ENCODE measurements around the gene KSR2.

The KSR2 gene

DNA sequence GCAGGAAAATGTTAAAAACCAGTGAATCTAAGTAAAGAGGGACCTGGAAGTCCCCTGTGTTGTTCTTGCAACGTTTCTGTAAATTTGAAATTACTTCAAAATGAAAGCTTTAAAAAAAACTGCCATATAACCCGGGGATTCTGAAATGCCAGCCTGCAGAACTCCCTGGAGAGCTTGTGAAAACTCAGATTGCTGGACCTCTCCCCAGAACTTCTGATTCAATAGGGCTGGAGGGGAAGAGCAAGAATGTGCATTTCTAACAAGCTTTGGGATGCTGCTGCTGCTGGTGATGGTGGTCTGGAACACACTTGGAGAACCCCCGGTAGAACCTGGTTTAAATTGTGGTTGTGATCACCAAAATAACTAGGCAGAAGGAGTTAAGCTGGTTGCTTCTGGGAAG, 307.3 kb downstream of the KSR2 start:
- Histone ChIP-seq H2BK5ac (ENCODE audit: low read depth, low read length, poor library complexity, severe bottlenecking) (no peak overlapping the region), H2BK120ac (ENCODE audit: low read depth, low read length) (no peak overlapping the region), H3K4me2 (ENCODE audit: low read length, poor library complexity, severe bottlenecking) (no peak overlapping the region), H3K79me1 (replicated peaks; ENCODE audit: low read length, poor library complexity, severe bottlenecking) (no peaks in the 10 kb centered on the region), H3K14ac (ENCODE audit: low read length in 2 of 2) (no peak overlapping the region), H3K27me3 (ENCODE audit: control insufficient read depth in 1 of 2, insufficient read depth in 1 of 2, low read length in 2 of 2) (peaks cover 0 to 29% of the 10 kb centered on the region in 2 experiments), H3K4me1 (ENCODE audit: control insufficient read depth, insufficient read depth, low read depth, low read length) (peaks cover 14% of the 10 kb centered on the region), H2BK12ac (ENCODE audit: low read length in 2 of 2) (no peak overlapping the region), H3K23ac (ENCODE audit: low read length in 2 of 2) (no peak overlapping the region), H3K9me3 (ENCODE audit: control insufficient read depth, low read length) (no peaks in the 10 kb centered on the region), H3K4ac (ENCODE audit: low read depth in 1 of 2, low read length in 2 of 2) (no peak overlapping the region), H3K18ac (ENCODE audit: low read depth in 1 of 2, low read length in 2 of 2) (no peak overlapping the region), H2AFZ (ENCODE audit: low read depth, low read length) (no peak overlapping the region), H3K4me3 (ENCODE audit: insufficient read depth in 1 of 2, low read depth in 1 of 2, low read length in 2 of 2) (no peak overlapping the region), H4K8ac (ENCODE audit: low read length) (no peak overlapping the region), H3K9ac (ENCODE audit: low read length) (no peak overlapping the region), H4K91ac (ENCODE audit: low read length) (no peak overlapping the region), H3K27ac (ENCODE audit: low read length, poor library complexity, severe bottlenecking) (peak overlapping the region; percentile 56), H3K36me3 (ENCODE audit: control insufficient read depth in 1 of 2, insufficient read depth in 2 of 2, low read depth in 1 of 2, low read length in 2 of 2) (no peaks in the 10 kb centered on the region), H2BK15ac (ENCODE audit: low read depth, poor library complexity, severe bottlenecking) (no peak overlapping the region), H2AK5ac (ENCODE audit: low read length, severe bottlenecking) (no peak overlapping the region)
- WGBS, result 80% methylated on average over 3 of the region's 3 CpGs
- DNase-seq, result no peak

DNA sequence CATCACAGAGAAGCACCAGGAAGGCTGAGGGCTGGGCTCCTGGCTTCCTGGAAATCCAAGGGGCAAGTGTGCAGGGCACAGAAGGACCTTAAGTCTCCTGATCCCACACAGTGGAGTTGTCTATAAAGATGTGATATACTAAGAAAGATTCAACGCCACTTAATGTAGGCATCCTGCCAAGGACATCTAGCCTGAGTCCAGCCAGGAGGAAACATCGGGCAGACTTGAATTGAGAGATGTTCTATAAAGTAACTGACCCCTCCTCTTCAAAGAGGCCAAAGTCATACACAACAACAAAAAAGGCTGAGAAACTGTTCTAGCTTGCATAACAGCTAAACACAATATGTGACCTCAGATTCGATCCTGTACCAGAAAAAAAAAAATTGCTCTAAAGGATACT, 307.9 kb downstream of the KSR2 start:
- Histone ChIP-seq H2BK12ac (ENCODE audit: low read length in 2 of 2) (no peak overlapping the region), H3K36me3 (ENCODE audit: control insufficient read depth in 1 of 2, insufficient read depth in 2 of 2, low read depth in 1 of 2, low read length in 2 of 2) (no peaks in the 10 kb centered on the region), H2AK5ac (ENCODE audit: low read length, severe bottlenecking) (peak overlapping the region; percentile 92), H3K27ac (ENCODE audit: low read length, poor library complexity, severe bottlenecking) (no peak overlapping the region), H3K4me2 (ENCODE audit: low read length, poor library complexity, severe bottlenecking) (no peak overlapping the region), H3K23ac (ENCODE audit: low read length in 2 of 2) (no peak overlapping the region), H3K14ac (ENCODE audit: low read length in 2 of 2) (no peak overlapping the region), H4K8ac (ENCODE audit: low read length) (no peak overlapping the region), H3K9ac (ENCODE audit: low read length) (no peak overlapping the region), H2BK15ac (ENCODE audit: low read depth, poor library complexity, severe bottlenecking) (no peak overlapping the region), H2BK5ac (ENCODE audit: low read depth, low read length, poor library complexity, severe bottlenecking) (no peak overlapping the region), H3K4ac (ENCODE audit: low read depth in 1 of 2, low read length in 2 of 2) (no peak overlapping the region), H3K9me3 (ENCODE audit: control insufficient read depth, low read length) (no peaks in the 10 kb centered on the region), H3K79me1 (replicated peaks; ENCODE audit: low read length, poor library complexity, severe bottlenecking) (no peaks in the 10 kb centered on the region), H3K4me1 (ENCODE audit: control insufficient read depth, insufficient read depth, low read depth, low read length) (peaks cover 14% of the 10 kb centered on the region), H2BK120ac (ENCODE audit: low read depth, low read length) (no peak overlapping the region), H3K4me3 (ENCODE audit: insufficient read depth in 1 of 2, low read depth in 1 of 2, low read length in 2 of 2) (no peak overlapping the region), H4K91ac (ENCODE audit: low read length) (no peak overlapping the region), H3K27me3 (ENCODE audit: control insufficient read depth in 1 of 2, insufficient read depth in 1 of 2, low read length in 2 of 2) (peaks cover 0 to 23% of the 10 kb centered on the region in 2 experiments), H2AFZ (ENCODE audit: low read depth, low read length) (no peak overlapping the region), H3K18ac (ENCODE audit: low read depth in 1 of 2, low read length in 2 of 2) (no peak overlapping the region)
- no peak for DNase-seq
- 97% methylated on average over 3 of the region's 3 CpGs for WGBS

DNA sequence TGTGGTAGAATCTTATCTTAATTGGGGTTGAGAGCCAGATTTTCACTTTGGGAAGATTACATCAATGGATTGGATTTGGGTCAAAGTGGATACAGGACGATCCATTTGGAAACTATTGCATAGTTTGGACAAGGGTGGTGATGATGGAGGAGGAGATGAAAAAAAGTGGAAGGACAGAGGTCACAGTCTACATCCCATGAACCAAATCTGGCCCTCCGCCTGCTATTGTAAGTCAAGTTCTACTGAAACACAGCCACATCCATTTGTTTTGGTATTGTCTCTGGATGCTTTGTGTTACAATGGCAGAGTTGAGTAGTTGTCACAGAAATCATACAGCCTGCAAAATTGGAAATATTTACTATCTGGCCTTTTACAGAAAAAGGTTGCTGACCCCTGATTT, 310.6 kb downstream of the KSR2 start:
- Histone ChIP-seq H3K4me2 (ENCODE audit: low read length, poor library complexity, severe bottlenecking) (no peak overlapping the region), H3K4me3 (ENCODE audit: insufficient read depth in 1 of 2, low read depth in 1 of 2, low read length in 2 of 2) (no peak overlapping the region), H3K79me1 (replicated peaks; ENCODE audit: low read length, poor library complexity, severe bottlenecking) (no peaks in the 10 kb centered on the region), H3K27me3 (ENCODE audit: control insufficient read depth in 1 of 2, insufficient read depth in 1 of 2, low read length in 2 of 2) (peaks cover 0 to 15% of the 10 kb centered on the region in 2 experiments), H2AK5ac (ENCODE audit: low read length, severe bottlenecking) (no peak overlapping the region), H3K4me1 (ENCODE audit: control insufficient read depth, insufficient read depth, low read depth, low read length) (peaks cover 11% of the 10 kb centered on the region), H2BK5ac (ENCODE audit: low read depth, low read length, poor library complexity, severe bottlenecking) (no peak overlapping the region), H3K9ac (ENCODE audit: low read length) (no peak overlapping the region), H2BK120ac (ENCODE audit: low read depth, low read length) (no peak overlapping the region), H2BK12ac (ENCODE audit: low read length in 2 of 2) (no peak overlapping the region), H3K23ac (ENCODE audit: low read length in 2 of 2) (no peak overlapping the region), H3K36me3 (ENCODE audit: control insufficient read depth in 1 of 2, insufficient read depth in 2 of 2, low read depth in 1 of 2, low read length in 2 of 2) (no peaks in the 10 kb centered on the region), H3K4ac (ENCODE audit: low read depth in 1 of 2, low read length in 2 of 2) (no peak overlapping the region), H3K27ac (ENCODE audit: low read length, poor library complexity, severe bottlenecking) (no peak overlapping the region), H3K9me3 (ENCODE audit: control insufficient read depth, low read length) (no peaks in the 10 kb centered on the region), H3K14ac (ENCODE audit: low read length in 2 of 2) (no peak overlapping the region), H2BK15ac (ENCODE audit: low read depth, poor library complexity, severe bottlenecking) (no peak overlapping the region), H2AFZ (ENCODE audit: low read depth, low read length) (no peak overlapping the region), H3K18ac (ENCODE audit: low read depth in 1 of 2, low read length in 2 of 2) (no peak overlapping the region), H4K91ac (ENCODE audit: low read length) (no peak overlapping the region), H4K8ac (ENCODE audit: low read length) (no peak overlapping the region)
- 88% methylated on average over 1 of the region's 2 CpGs for WGBS
- no peak for DNase-seq

DNA sequence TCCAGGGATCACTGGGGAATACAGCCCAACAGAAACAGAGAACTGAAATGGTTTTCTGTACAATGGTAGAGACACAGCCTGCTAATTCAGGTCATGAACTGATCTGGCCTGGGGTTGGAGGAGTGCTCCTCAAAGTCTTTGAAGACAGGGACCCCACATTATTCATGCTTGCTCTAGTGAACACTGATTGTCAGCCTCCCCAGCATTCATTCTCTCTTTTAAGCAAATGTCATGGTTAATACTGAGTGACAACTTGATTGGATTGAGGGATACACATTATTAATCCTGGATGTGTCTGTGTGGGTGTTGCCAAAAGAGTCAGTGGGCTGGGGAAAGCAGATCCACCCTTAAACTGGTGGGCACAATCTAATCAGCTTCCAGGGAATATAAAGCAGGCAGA, 319.0 kb downstream of the KSR2 start:
- no peak overlapping the region for H4K8ac ChIP-seq (ENCODE audit: low read length)
- no peak overlapping the region for H2BK5ac ChIP-seq (ENCODE audit: low read depth, low read length, poor library complexity, severe bottlenecking)
- no peak overlapping the region for H3K4ac ChIP-seq (ENCODE audit: low read depth in 1 of 2, low read length in 2 of 2)
- no peak overlapping the region for H2BK12ac ChIP-seq (ENCODE audit: low read length in 2 of 2)
- DNase-seq, result no peak
- no peak overlapping the region for H3K27ac ChIP-seq (ENCODE audit: low read length, poor library complexity, severe bottlenecking)
- H3K27me3 ChIP-seq (ENCODE audit: control insufficient read depth in 1 of 2, insufficient read depth in 1 of 2, low read length in 2 of 2), result peaks cover 0 to 28% of the 10 kb centered on the region in 2 experiments
- no peak overlapping the region for H4K91ac ChIP-seq (ENCODE audit: low read length)
- no peaks in the 10 kb centered on the region for H3K4me1 ChIP-seq (ENCODE audit: control insufficient read depth, insufficient read depth, low read depth, low read length)
- H2BK15ac ChIP-seq (ENCODE audit: low read depth, poor library complexity, severe bottlenecking), result no peak overlapping the region
- H3K4me2 ChIP-seq (ENCODE audit: low read length, poor library complexity, severe bottlenecking), result no peak overlapping the region
- no peak overlapping the region for H3K23ac ChIP-seq (ENCODE audit: low read length in 2 of 2)
- H3K9me3 ChIP-seq (ENCODE audit: control insufficient read depth, low read length), result peaks cover 8% of the 10 kb centered on the region
- no peaks in the 10 kb centered on the region for H3K79me1 ChIP-seq (replicated peaks; ENCODE audit: low read length, poor library complexity, severe bottlenecking)
- no peak overlapping the region for H3K14ac ChIP-seq (ENCODE audit: low read length in 2 of 2)
- H2AFZ ChIP-seq (ENCODE audit: low read depth, low read length), result no peak overlapping the region
- no peak overlapping the region for H2AK5ac ChIP-seq (ENCODE audit: low read length, severe bottlenecking)
- H3K9ac ChIP-seq (ENCODE audit: low read length), result no peak overlapping the region
- H3K36me3 ChIP-seq (ENCODE audit: control insufficient read depth in 1 of 2, insufficient read depth in 2 of 2, low read depth in 1 of 2, low read length in 2 of 2), result no peaks in the 10 kb centered on the region
- H2BK120ac ChIP-seq (ENCODE audit: low read depth, low read length), result no peak overlapping the region
- H3K4me3 ChIP-seq (ENCODE audit: insufficient read depth in 1 of 2, low read depth in 1 of 2, low read length in 2 of 2), result no peak overlapping the region
- H3K18ac ChIP-seq (ENCODE audit: low read depth in 1 of 2, low read length in 2 of 2), result no peak overlapping the region

All from mesenchymal stem cell (in vitro differentiated cells and primary cell).